OCI-LY7 (cell line): Measurements from ENCODE around the gene FLOT2.

Source experiments
- EZH2phosphoT487 ChIP-seq: fragments of 200-600 bp; sonication (generic); IDR thresholded peaks from 2 replicates; pipeline ENCODE4 v1.6.1; 2018; ENCODE audit warnings: low read depth, borderline replicate concordance, mild to moderate bottlenecking, mixed run types, antibody characterized with exemption, low read length, moderate library complexity, mixed read lengths
- TF ChIP-seq, protein P1 (sequence below): fragments of 200-600 bp; sonication (generic); conservative IDR thresholded peaks from 2 replicates; pipeline ENCODE4 v1.5.1; 2014; ENCODE audit warnings: mild to moderate bottlenecking, antibody characterized with exemption, low read length, moderate library complexity, mixed read lengths

DNA sequence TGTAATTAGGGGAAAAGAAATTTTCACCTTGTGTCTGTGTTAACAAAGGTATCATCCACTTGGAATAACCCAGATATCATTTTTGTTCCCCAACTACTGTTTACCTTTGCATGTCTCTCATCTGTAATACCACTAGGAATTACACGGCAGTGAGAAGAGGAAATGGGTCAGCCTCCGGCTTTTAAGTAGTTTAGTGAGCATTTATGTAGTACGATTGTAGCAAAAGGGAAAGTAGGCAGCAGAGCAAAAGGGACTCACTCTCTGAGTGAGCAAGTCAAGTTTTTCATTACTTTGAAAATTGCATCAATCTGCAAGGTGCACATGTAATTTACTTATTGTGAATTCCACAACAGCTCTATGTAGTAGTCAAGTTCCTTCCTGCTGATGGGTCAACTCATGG lies 42.6 kb upstream of the FLOT2 start:
- TF ChIP-seq, protein P1, sequence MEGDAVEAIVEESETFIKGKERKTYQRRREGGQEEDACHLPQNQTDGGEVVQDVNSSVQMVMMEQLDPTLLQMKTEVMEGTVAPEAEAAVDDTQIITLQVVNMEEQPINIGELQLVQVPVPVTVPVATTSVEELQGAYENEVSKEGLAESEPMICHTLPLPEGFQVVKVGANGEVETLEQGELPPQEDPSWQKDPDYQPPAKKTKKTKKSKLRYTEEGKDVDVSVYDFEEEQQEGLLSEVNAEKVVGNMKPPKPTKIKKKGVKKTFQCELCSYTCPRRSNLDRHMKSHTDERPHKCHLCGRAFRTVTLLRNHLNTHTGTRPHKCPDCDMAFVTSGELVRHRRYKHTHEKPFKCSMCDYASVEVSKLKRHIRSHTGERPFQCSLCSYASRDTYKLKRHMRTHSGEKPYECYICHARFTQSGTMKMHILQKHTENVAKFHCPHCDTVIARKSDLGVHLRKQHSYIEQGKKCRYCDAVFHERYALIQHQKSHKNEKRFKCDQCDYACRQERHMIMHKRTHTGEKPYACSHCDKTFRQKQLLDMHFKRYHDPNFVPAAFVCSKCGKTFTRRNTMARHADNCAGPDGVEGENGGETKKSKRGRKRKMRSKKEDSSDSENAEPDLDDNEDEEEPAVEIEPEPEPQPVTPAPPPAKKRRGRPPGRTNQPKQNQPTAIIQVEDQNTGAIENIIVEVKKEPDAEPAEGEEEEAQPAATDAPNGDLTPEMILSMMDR: no peak
- TF ChIP-seq EZH2phosphoT487: no peak
